Measurements from ENCODE around the gene NTN4.

The NTN4 gene

DNA sequence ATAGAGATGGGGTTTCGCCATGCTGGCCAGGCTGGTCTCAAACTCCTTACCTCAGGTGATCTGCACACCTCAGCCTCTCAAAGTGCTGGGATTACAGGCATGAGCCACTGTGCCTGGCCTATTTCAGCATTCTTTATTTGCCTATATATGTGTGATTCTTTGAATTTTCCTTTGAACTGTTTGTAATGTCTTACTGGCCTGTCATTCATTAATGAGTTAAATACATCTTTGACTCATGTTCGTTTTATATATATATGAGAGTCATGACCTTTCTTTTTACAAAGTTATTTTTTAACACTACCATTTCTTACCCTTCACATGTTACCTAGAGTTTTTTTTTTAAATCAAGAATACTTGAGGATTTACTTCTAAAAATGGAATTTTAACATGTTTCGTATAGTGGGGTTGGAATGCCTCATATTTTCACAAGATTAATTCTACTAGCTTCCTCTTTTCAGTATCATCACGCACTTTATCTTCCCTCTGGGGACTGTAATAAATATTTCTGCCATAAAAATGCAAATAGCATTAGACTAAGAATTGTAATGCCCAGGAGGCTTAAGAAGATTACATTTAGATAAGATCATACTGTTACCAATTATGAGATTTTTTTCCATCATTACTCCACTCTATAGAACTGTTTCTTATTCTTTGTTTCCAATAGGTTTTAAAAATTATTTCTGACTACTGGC is 66.7 kb downstream of the NTN4 start:
- H3K4me3 Mint-ChIP-seq = no peak overlapping the region

DNA sequence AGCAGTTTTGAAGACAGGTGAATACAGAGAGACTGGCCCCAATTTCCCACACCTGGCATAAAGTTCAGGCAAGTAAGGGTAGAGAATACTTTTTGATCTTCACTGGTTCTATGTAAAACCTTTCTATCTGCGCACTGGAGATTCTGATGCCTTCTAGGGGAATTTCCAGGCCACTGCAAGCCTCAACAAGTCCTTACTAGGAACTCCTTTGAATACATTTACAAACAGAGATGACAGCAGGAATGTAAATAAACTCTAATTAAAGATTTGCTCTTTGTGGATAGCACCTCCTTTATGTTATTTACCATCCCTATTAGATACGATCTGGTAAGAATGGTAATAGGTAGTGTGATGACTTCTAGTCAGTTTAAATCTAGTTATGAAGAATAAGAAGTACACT is 69.2 kb downstream of the NTN4 start:
- no peak overlapping the region for H3K27ac Mint-ChIP-seq
- no peaks in the 10 kb centered on the region for H3K9me3 Mint-ChIP-seq
- H3K4me1 Mint-ChIP-seq (ENCODE audit: low read depth) = no peaks in the 10 kb centered on the region
- no peaks in the 10 kb centered on the region for H3K36me3 Mint-ChIP-seq (ENCODE audit: low read depth)
- H3K27me3 Mint-ChIP-seq = peaks cover 3% of the 10 kb centered on the region
- intact Hi-C loops (cut with micrococcal nuclease) = no loop called here
- H3K4me3 Mint-ChIP-seq = no peak overlapping the region

More for the DNA sequence above, 66.7 kb downstream of the NTN4 start:
- no peaks in the 10 kb centered on the region for H3K27me3 Mint-ChIP-seq
- H3K27ac Mint-ChIP-seq = no peak overlapping the region
- H3K4me1 Mint-ChIP-seq (ENCODE audit: low read depth) = no peaks in the 10 kb centered on the region
- H3K36me3 Mint-ChIP-seq (ENCODE audit: low read depth) = no peaks in the 10 kb centered on the region
- no peaks in the 10 kb centered on the region for H3K9me3 Mint-ChIP-seq
- intact Hi-C loops (cut with micrococcal nuclease) = no loop called here

- intact Hi-C loops (cut with micrococcal nuclease) = no loop called here
- peaks cover 4% of the 10 kb centered on the region for H3K27me3 Mint-ChIP-seq
Observed at GRCh38 chr12:95720146-95720545, 70.4 kb downstream of the NTN4 start.

GRCh38 chr12:95718772-95719171 is 71.8 kb downstream of the NTN4 start:
- no peak overlapping the region for H3K4me3 Mint-ChIP-seq
- intact Hi-C loops (cut with micrococcal nuclease) = no loop called here
- peaks cover 6% of the 10 kb centered on the region for H3K27me3 Mint-ChIP-seq
- no peaks in the 10 kb centered on the region for H3K36me3 Mint-ChIP-seq (ENCODE audit: low read depth)
- H3K9me3 Mint-ChIP-seq = no peaks in the 10 kb centered on the region
- H3K4me1 Mint-ChIP-seq (ENCODE audit: low read depth) = no peaks in the 10 kb centered on the region
- no peak overlapping the region for H3K27ac Mint-ChIP-seq

More at GRCh38 chr12:95720146-95720545, 70.4 kb downstream of the NTN4 start:
- Mint-ChIP-seq H3K4me1 (ENCODE audit: low read depth) (no peaks in the 10 kb centered on the region), H3K9me3 (no peaks in the 10 kb centered on the region), H3K36me3 (ENCODE audit: low read depth) (no peaks in the 10 kb centered on the region), H3K4me3 (no peak overlapping the region), H3K27ac (no peak overlapping the region)

DNA sequence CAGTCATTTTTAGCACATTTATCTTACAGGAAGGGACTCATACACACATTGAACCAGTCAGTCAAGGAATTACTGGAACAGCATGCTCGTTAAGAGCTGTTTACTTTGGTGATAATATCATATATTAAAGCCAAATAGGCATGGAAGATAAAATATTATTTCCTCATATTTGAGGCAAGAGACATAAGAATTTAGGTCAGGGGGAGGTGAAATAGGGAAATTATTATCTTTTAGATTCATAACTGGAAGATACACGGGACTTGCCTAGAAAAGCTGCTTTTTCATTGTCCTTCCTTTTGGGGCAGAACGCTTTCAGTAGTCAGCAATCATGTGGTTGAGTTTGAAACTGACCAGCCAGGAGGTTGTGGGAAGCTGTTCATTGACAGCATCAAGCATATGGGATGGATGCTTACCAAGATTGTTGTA is 72.5 kb downstream of the NTN4 start:
- H3K4me3 Mint-ChIP-seq = no peak overlapping the region
- intact Hi-C loops (cut with micrococcal nuclease) = no loop called here

DNA sequence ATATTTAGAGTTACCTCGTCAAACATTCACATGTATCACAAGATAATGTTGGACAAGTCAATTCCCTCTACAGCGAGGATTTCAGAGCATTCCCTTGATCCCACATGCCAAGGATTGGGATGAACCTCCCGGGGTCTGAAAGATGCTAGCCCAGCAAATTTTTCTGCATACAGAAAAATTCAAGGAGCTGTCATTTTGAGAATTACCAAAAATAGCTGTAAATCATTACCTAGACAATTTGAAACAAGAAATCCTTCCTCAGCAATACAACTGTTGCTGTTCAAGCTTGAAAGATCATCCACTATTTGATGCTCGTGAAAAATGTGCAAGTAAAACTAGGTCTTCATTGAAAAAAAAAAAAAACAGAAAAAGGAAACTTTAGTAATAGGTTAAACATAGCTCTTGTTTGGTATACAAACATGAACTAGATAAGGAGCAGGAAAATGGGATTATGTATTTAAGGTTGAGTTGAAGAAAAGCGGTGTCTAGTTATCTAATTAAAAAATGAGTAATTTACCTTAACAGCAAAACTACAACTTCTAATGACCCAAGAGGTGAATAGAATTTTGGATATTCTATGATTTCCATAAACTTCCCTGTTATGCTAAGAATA is 73.1 kb downstream of the NTN4 start:
- Mint-ChIP-seq H3K4me1 (ENCODE audit: low read depth) (no peaks in the 10 kb centered on the region), H3K9me3 (no peaks in the 10 kb centered on the region), H3K27me3 (peaks cover 6% of the 10 kb centered on the region), H3K4me3 (no peak overlapping the region), H3K36me3 (ENCODE audit: low read depth) (no peaks in the 10 kb centered on the region), H3K27ac (no peak overlapping the region)
- intact Hi-C loops (cut with micrococcal nuclease) = no loop called here

More for the DNA sequence above, 72.5 kb downstream of the NTN4 start:
- peaks cover 6% of the 10 kb centered on the region for H3K27me3 Mint-ChIP-seq
- no peak overlapping the region for H3K27ac Mint-ChIP-seq
- no peaks in the 10 kb centered on the region for H3K36me3 Mint-ChIP-seq (ENCODE audit: low read depth)
- H3K4me1 Mint-ChIP-seq (ENCODE audit: low read depth) = no peaks in the 10 kb centered on the region
- H3K9me3 Mint-ChIP-seq = no peaks in the 10 kb centered on the region

- intact Hi-C loops (cut with micrococcal nuclease) = no loop called here
- H3K27ac Mint-ChIP-seq = no peak overlapping the region
Observed at GRCh38 chr12:95715177-95715576, 75.4 kb downstream of the NTN4 start.

DNA sequence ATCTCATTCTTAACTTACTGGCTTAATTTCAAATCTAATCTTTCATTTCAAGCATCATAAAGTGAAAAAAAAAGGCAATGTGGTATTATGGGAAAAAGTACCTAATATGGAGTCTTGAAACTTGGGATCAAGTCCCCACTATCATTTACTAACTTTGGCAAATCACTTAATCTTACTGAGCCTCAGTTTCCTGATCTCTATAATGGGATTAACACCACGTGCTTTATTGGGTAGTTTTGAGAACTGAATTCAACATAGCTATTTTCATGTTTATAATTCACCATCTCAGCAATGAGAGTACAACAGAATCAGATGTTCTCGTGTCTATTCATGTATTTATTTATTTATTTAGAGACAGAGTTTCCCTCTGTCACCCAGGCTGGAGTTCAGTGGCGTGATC is 78.3 kb downstream of the NTN4 start:
- H3K27me3 Mint-ChIP-seq = peaks cover 6% of the 10 kb centered on the region
- no peak overlapping the region for H3K27ac Mint-ChIP-seq
- H3K9me3 Mint-ChIP-seq = no peaks in the 10 kb centered on the region
- intact Hi-C loops (cut with micrococcal nuclease) = no loop called here
- H3K36me3 Mint-ChIP-seq (ENCODE audit: low read depth) = no peaks in the 10 kb centered on the region
- no peak overlapping the region for H3K4me3 Mint-ChIP-seq
- H3K4me1 Mint-ChIP-seq (ENCODE audit: low read depth) = no peaks in the 10 kb centered on the region

More at GRCh38 chr12:95715177-95715576, 75.4 kb downstream of the NTN4 start:
- Mint-ChIP-seq H3K4me3 (no peak overlapping the region), H3K27me3 (peaks cover 6% of the 10 kb centered on the region), H3K9me3 (no peaks in the 10 kb centered on the region), H3K36me3 (ENCODE audit: low read depth) (no peaks in the 10 kb centered on the region), H3K4me1 (ENCODE audit: low read depth) (no peaks in the 10 kb centered on the region)

DNA sequence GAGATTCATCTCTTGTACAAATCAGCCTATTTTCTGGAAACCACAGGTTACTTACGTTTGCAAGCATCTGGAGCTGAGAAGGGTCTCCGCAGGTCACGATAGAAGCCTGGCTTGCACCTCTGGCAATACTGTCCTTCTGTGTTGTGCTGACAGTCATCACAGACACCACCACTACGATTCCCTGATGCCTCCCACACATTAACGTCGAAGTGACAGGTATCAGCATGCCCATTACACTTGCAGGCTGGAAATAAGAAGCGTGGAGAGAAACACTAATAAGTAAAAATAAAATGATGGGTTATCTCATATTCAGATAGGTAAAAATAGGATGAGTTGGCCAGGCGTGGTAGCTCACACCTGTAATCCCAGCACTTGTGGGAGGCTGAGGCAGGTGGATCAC is 80.2 kb downstream of the NTN4 start:
- Mint-ChIP-seq H3K9me3 (no peaks in the 10 kb centered on the region), H3K27me3 (peaks cover 7% of the 10 kb centered on the region), H3K27ac (no peak overlapping the region), H3K4me1 (ENCODE audit: low read depth) (no peaks in the 10 kb centered on the region), H3K4me3 (no peak overlapping the region), H3K36me3 (ENCODE audit: low read depth) (no peaks in the 10 kb centered on the region)
- intact Hi-C loops (cut with micrococcal nuclease) = no loop called here

DNA sequence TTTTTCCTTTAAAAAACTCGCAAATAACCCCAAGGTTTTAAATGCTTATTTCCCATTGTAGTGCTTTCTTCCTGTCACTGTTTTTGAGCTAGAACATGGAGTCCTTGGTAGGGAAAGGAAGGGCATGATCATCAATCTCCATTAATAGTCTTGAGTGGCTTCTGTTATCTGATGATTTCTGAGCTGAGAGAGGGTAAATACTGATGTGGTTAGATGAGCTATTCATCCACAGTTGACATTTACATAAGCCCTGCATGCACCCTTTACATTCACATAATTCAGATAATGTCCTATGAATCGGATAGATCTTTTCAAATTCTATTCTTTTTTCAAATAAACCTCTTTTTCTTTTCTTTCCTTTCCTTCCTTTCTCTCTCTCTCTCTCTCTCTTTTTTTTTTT is 81.4 kb downstream of the NTN4 start:
- no peak overlapping the region for H3K4me3 Mint-ChIP-seq
- no peaks in the 10 kb centered on the region for H3K4me1 Mint-ChIP-seq (ENCODE audit: low read depth)
- intact Hi-C loops (cut with micrococcal nuclease) = no loop called here
- H3K27ac Mint-ChIP-seq = no peak overlapping the region
- peaks cover 7% of the 10 kb centered on the region for H3K27me3 Mint-ChIP-seq
- H3K9me3 Mint-ChIP-seq = no peaks in the 10 kb centered on the region
- no peaks in the 10 kb centered on the region for H3K36me3 Mint-ChIP-seq (ENCODE audit: low read depth)

GRCh38 chr12:95705143-95705542 is 85.4 kb downstream of the NTN4 start:
- Mint-ChIP-seq H3K27me3 (peaks cover 9% of the 10 kb centered on the region), H3K36me3 (ENCODE audit: low read depth) (no peaks in the 10 kb centered on the region), H3K4me3 (no peak overlapping the region), H3K4me1 (ENCODE audit: low read depth) (no peaks in the 10 kb centered on the region), H3K9me3 (no peaks in the 10 kb centered on the region), H3K27ac (no peak overlapping the region)
- intact Hi-C loops (cut with micrococcal nuclease) = no loop called here

- intact Hi-C loops (cut with micrococcal nuclease) = no loop called here
- no peak overlapping the region for H3K27ac Mint-ChIP-seq
- H3K4me3 Mint-ChIP-seq = no peak overlapping the region
- no peaks in the 10 kb centered on the region for H3K9me3 Mint-ChIP-seq
- no peaks in the 10 kb centered on the region for H3K4me1 Mint-ChIP-seq (ENCODE audit: low read depth)
- no peaks in the 10 kb centered on the region for H3K36me3 Mint-ChIP-seq (ENCODE audit: low read depth)
- H3K27me3 Mint-ChIP-seq = peaks cover 10% of the 10 kb centered on the region
Observed at GRCh38 chr12:95703986-95704385, 86.6 kb downstream of the NTN4 start.

DNA sequence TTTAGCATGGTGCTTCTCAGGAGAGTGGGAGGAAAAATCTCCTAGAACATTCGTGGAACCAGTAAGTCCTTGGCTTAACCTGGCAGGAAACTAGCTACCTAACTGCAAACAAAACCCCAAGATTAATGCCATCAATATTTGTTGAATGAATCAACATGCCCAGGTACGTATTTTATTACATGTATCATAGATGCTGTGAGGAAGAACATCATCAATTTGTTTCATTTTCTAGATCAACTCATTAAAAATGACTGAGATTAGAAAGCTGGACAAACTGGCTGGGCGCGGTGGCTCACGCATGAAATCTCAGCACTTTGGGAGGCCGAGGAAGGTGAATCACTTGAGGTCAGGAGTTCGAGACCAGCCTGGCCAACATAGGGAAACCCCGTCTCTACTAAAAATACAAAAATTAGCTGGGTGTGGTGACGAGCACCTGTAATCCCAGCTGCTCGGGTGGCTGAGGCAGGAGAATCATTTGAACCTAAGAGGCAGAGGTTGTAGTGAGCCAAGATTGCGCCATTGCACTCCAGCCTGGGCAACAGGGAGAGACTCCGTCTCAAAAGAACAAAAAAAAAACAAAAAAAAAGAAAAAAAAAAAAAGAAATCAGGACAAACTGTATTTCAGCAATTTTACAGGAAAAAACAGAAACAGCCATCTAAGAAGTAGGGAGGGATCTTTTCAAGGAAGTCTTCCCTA is 88.7 kb downstream of the NTN4 start:
- Mint-ChIP-seq H3K27ac (no peak overlapping the region), H3K36me3 (ENCODE audit: low read depth) (no peaks in the 10 kb centered on the region), H3K4me1 (ENCODE audit: low read depth) (no peaks in the 10 kb centered on the region), H3K9me3 (no peaks in the 10 kb centered on the region), H3K4me3 (no peak overlapping the region), H3K27me3 (peaks cover 7% of the 10 kb centered on the region)
- intact Hi-C loops (cut with micrococcal nuclease) = no loop called here

DNA sequence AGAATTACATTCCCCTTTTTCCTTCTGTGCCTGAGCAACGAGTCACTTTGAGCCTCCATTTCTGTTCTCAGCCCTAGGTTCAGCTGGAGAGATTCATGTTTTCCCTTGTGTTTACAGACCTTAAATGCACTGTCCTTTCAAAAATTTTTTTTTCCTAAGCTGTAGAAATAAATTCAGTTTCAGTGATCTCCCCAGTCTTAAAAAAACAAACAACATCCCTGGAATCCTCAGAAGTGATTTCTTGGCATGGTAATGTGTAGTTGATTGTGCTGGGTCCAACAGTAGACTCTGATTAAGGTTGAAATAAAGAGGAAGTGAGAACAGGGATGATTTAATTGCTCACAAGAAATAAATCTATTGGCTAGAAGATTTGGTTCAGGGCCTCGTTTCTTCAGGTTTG is 89.3 kb downstream of the NTN4 start:
- H3K9me3 Mint-ChIP-seq = no peaks in the 10 kb centered on the region
- no peak overlapping the region for H3K27ac Mint-ChIP-seq
- H3K27me3 Mint-ChIP-seq = peaks cover 7% of the 10 kb centered on the region
- H3K4me1 Mint-ChIP-seq (ENCODE audit: low read depth) = no peaks in the 10 kb centered on the region
- intact Hi-C loops (cut with micrococcal nuclease) = no loop called here
- no peak overlapping the region for H3K4me3 Mint-ChIP-seq
- no peaks in the 10 kb centered on the region for H3K36me3 Mint-ChIP-seq (ENCODE audit: low read depth)
